ENCODE results near the gene SNCB.

DNA sequence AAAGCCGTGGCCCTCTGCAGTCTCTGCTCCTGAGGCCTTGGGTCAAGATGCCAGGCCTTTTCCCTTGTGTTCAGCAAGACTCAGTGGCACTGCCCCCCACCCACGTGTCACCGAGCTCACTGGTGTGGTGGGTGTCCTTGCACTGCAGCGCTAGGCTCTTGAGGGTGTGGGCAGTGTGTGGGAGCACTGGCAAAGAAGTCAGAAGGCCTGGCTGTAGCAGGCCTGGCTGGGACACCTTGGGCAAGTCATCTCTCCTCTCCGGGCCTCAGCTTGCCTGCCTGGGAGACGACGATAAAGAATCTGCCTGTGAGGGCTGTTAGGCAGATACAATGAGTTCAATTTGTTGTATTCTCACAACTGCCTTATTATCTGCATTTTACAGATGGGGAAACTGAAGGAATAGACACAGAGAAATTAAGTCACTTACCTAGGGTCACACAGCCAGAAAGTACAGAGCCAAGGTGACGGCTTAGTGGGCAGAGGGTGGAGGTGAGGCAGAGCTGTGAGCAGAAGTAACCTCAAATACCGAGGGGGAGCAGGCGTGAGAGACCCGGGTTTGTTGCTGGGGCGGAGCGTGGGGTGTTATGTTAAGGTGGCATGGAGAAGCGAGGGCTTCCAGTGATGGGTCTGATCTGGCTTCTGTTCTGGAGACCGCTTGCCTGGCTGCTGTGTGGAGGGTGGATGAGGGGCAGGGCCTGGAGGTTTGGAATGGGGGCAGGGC is 18.3 kb upstream of the SNCB start:
- TF ChIP-seq, protein P1, sequence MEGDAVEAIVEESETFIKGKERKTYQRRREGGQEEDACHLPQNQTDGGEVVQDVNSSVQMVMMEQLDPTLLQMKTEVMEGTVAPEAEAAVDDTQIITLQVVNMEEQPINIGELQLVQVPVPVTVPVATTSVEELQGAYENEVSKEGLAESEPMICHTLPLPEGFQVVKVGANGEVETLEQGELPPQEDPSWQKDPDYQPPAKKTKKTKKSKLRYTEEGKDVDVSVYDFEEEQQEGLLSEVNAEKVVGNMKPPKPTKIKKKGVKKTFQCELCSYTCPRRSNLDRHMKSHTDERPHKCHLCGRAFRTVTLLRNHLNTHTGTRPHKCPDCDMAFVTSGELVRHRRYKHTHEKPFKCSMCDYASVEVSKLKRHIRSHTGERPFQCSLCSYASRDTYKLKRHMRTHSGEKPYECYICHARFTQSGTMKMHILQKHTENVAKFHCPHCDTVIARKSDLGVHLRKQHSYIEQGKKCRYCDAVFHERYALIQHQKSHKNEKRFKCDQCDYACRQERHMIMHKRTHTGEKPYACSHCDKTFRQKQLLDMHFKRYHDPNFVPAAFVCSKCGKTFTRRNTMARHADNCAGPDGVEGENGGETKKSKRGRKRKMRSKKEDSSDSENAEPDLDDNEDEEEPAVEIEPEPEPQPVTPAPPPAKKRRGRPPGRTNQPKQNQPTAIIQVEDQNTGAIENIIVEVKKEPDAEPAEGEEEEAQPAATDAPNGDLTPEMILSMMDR (IDR thresholded peaks at IDR 0.05; ENCODE audit: low read depth, low read length): no peak
- TF ChIP-seq POLR2A (IDR thresholded peaks at IDR 0.05; ENCODE audit: extremely low read depth, insufficient read length) (no peak), MYC (IDR thresholded peaks at IDR 0.05; ENCODE audit: low read depth, low read length) (no peak)
- TF ChIP-seq, protein P2, sequence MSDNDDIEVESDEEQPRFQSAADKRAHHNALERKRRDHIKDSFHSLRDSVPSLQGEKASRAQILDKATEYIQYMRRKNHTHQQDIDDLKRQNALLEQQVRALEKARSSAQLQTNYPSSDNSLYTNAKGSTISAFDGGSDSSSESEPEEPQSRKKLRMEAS (IDR thresholded peaks at IDR 0.05; ENCODE audit: low read depth, low read length): no peak
